ENCODE measurements around the gene NR2C2. TPM values are rescaled to one million over a fixed set of nuclear protein-coding genes. Genes with fewer than 3 reads are reported as not detected.

Gene NR2C2
- total and polyA plus RNA-seq, 2 donors (not counting 1 experiment from before 2014, with no cell fraction given): 22.8 to 96.9 TPM

DNA sequence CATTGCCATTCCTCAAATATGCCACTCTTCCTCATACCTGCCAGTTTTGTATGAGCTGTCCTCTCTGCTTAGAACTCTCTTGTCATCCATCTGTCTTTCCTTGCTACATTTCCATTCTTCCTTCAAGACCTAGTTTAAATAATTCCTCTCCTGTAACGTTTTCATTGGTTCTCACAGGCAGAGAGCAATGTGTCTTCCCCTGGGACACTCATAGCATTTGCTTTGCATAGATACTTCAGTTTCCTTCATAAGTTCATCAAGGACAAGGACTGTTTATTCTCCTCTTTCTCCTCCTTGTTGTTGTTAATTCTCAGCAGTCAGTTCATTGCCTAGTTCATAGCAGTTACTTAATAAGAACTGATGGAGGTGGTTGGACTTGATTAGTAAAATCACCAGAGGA is 10.5 kb downstream of the NR2C2 start:
- Mint-ChIP-seq H3K9me3 (ENCODE audit: insufficient read depth) (no peaks in the 10 kb centered on the region), H3K27me3 (no peaks in the 10 kb centered on the region), H3K4me1 (peaks cover 46% of the 10 kb centered on the region), H3K4me3 (peak overlapping the region; percentile 25), H3K27ac (peak overlapping the region; percentile 8)
- Histone ChIP-seq H3K4me2 (replicated peaks; ENCODE audit: low read depth, low read length, poor library complexity, severe bottlenecking) (peak overlapping the region; percentile 51), H3K9me3 (ENCODE audit: control extremely low read depth in 1 of 3, control insufficient read depth in 2 of 3, insufficient read depth in 1 of 3, low read length in 2 of 3) (no peaks in the 10 kb centered on the region), H3K9ac (ENCODE audit: low read length) (peak overlapping the region; percentile 12), H3K79me2 (ENCODE audit: control insufficient read depth, insufficient read depth, low read length) (peaks cover 99% of the 10 kb centered on the region), H3K27ac (ENCODE audit: low read length in 2 of 2) (peak overlapping the region in 1 of 2 donors; percentile 15), H3K27me3 (replicated peaks in 1 of 4; ENCODE audit: control extremely low read depth in 1 of 4, control insufficient read depth in 3 of 4, insufficient read depth in 4 of 4, low read length in 3 of 4) (no peaks in the 10 kb centered on the region), H3K4me3 (ENCODE audit: control extremely low read depth in 1 of 5, extremely low read depth in 1 of 5, insufficient read depth in 1 of 5, low read depth in 2 of 5, low read length in 4 of 5) (no peak overlapping the region), H2AFZ (ENCODE audit: insufficient read depth, low read depth, low read length, poor library complexity, severe bottlenecking) (no peak overlapping the region), H4K20me1 (ENCODE audit: control insufficient read depth, insufficient read depth, low read length, poor library complexity, severe bottlenecking) (peaks cover 5% of the 10 kb centered on the region), H3K4me1 (ENCODE audit: control insufficient read depth in 2 of 2, insufficient read depth in 2 of 2, low read length in 2 of 2) (peaks cover 26 to 27% of the 10 kb centered on the region in 2 donors), H3K36me3 (replicated peaks in 1 of 2; ENCODE audit: control extremely low read depth in 1 of 2, control insufficient read depth in 1 of 2, extremely low read depth in 1 of 2, insufficient read depth in 2 of 2, low read length in 1 of 2) (peaks cover 3 to 6% of the 10 kb centered on the region in 2 experiments)
- ATAC-seq (ENCODE audit: low read depth) (peak; percentile 53), DNase-seq (peak; percentile 27)
- ChIA-PET CTCF (interaction anchor here (0.6 kb wide), 1 partner anchor 93 kb away, joined by 4 read pairs; no protein-coding TSS in a partner anchor), POLR2A (no interaction called here)
- intact Hi-C loops (cut with micrococcal nuclease): no loop called here
- 0% methylated on average over 1 of the region's 1 CpG for WGBS (ENCODE audit: insufficient coverage)
- no peak for TF ChIP-seq EZH2 (IDR thresholded peaks at IDR 0.05; ENCODE audit: borderline replicate concordance, insufficient read depth, low read depth, low read length, poor library complexity, severe bottlenecking)
- TF ChIP-seq, protein P1, sequence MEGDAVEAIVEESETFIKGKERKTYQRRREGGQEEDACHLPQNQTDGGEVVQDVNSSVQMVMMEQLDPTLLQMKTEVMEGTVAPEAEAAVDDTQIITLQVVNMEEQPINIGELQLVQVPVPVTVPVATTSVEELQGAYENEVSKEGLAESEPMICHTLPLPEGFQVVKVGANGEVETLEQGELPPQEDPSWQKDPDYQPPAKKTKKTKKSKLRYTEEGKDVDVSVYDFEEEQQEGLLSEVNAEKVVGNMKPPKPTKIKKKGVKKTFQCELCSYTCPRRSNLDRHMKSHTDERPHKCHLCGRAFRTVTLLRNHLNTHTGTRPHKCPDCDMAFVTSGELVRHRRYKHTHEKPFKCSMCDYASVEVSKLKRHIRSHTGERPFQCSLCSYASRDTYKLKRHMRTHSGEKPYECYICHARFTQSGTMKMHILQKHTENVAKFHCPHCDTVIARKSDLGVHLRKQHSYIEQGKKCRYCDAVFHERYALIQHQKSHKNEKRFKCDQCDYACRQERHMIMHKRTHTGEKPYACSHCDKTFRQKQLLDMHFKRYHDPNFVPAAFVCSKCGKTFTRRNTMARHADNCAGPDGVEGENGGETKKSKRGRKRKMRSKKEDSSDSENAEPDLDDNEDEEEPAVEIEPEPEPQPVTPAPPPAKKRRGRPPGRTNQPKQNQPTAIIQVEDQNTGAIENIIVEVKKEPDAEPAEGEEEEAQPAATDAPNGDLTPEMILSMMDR (IDR thresholded peaks at IDR 0.05): no peak

- Histone ChIP-seq H4K20me1 (ENCODE audit: control insufficient read depth, insufficient read depth, low read length, poor library complexity, severe bottlenecking) (no peaks in the 10 kb centered on the region), H3K79me2 (ENCODE audit: control insufficient read depth, insufficient read depth, low read length) (peaks cover 92% of the 10 kb centered on the region), H3K27ac (ENCODE audit: low read length in 2 of 2) (peak overlapping the region; percentile 54 to 76), H3K4me2 (replicated peaks; ENCODE audit: low read depth, low read length, poor library complexity, severe bottlenecking) (peak overlapping the region; percentile 68), H3K9ac (ENCODE audit: low read length) (peak overlapping the region; percentile 58), H3K9me3 (ENCODE audit: control extremely low read depth in 1 of 3, control insufficient read depth in 2 of 3, insufficient read depth in 1 of 3, low read length in 2 of 3) (no peaks in the 10 kb centered on the region), H2AFZ (ENCODE audit: insufficient read depth, low read depth, low read length, poor library complexity, severe bottlenecking) (peak overlapping the region; percentile 75), H3K36me3 (replicated peaks in 1 of 2; ENCODE audit: control extremely low read depth in 1 of 2, control insufficient read depth in 1 of 2, extremely low read depth in 1 of 2, insufficient read depth in 2 of 2, low read length in 1 of 2) (peaks cover 3 to 13% of the 10 kb centered on the region in 2 experiments), H3K27me3 (replicated peaks in 1 of 4; ENCODE audit: control extremely low read depth in 1 of 4, control insufficient read depth in 3 of 4, insufficient read depth in 4 of 4, low read length in 3 of 4) (no peaks in the 10 kb centered on the region), H3K4me1 (ENCODE audit: control insufficient read depth in 2 of 2, insufficient read depth in 2 of 2, low read length in 2 of 2) (peaks cover 26 to 27% of the 10 kb centered on the region in 2 donors), H3K4me3 (ENCODE audit: control extremely low read depth in 1 of 5, extremely low read depth in 1 of 5, insufficient read depth in 1 of 5, low read depth in 2 of 5, low read length in 4 of 5) (peak overlapping the region in 4 of 5 experiments; percentile 22 to 50 (median 36))
- ChIA-PET CTCF (no interaction called here), POLR2A (no interaction called here)
- Mint-ChIP-seq H3K4me3 (peak overlapping the region; percentile 87), H3K27ac (peak overlapping the region; percentile 92), H3K4me1 (peaks cover 41% of the 10 kb centered on the region), H3K9me3 (ENCODE audit: insufficient read depth) (no peaks in the 10 kb centered on the region), H3K27me3 (no peaks in the 10 kb centered on the region)
- peak; percentile 44 for DNase-seq
- intact Hi-C loops (cut with micrococcal nuclease): no loop called here
- TF ChIP-seq, protein P1 (IDR thresholded peaks at IDR 0.05): no peak
- no peak for TF ChIP-seq EZH2 (IDR thresholded peaks at IDR 0.05; ENCODE audit: borderline replicate concordance, insufficient read depth, low read depth, low read length, poor library complexity, severe bottlenecking)
- no CpG with 5 or more reads among the region's 2 CpGs for WGBS (ENCODE audit: insufficient coverage)
- peak; percentile 31 for ATAC-seq (ENCODE audit: low read depth)
These were observed 12.1 kb downstream of the NR2C2 start for GRCh38 chr3:14959359-14959943.

Measured in B cell (primary cell).